Endothelial cell of hepatic sinusoid (primary cell): Measurements from ENCODE around the gene HOMER1.
"Not testable (repeated sequence)": the region's sequence is repeated elsewhere in the genome, so short reads cannot be mapped to it uniquely, and the experiment has no call there.

Source experiments
- in situ Hi-C: cut with HindIII; loops from 2 replicates; pipeline ENCODE4 v1.10.0; 2017; ENCODE audit warnings: low sequenced_read_pairs

Gene HOMER1

GRCh38 chr5:79518718-79519117, 4.8 kb upstream of the HOMER1 start:
- in situ Hi-C loops: no loop called here

GRCh38 chr5:79517601-79518000, 3.7 kb upstream of the HOMER1 start:
- in situ Hi-C loops: no loop called here

GRCh38 chr5:79516986-79517385, 3.1 kb upstream of the HOMER1 start:
- in situ Hi-C loops: no loop called here

- in situ Hi-C loops: not testable (repeated sequence)
These were observed 2.4 kb upstream of the HOMER1 start for GRCh38 chr5:79516331-79516730.

- in situ Hi-C loops: no loop called here
These were observed 614 bp upstream of the HOMER1 start for GRCh38 chr5:79514391-79515105.

- in situ Hi-C loops: no loop called here
These were observed 628 bp downstream of the HOMER1 start for GRCh38 chr5:79513308-79513703.

GRCh38 chr5:79512471-79513307, 1.2 kb downstream of the HOMER1 start:
- in situ Hi-C loops: no loop called here

GRCh38 chr5:79512049-79512448, 1.9 kb downstream of the HOMER1 start:
- in situ Hi-C loops: no loop called here

- in situ Hi-C loops: no loop called here
These were observed 3.3 kb downstream of the HOMER1 start for GRCh38 chr5:79510638-79511037.

- in situ Hi-C loops: no loop called here
These were observed 4.6 kb downstream of the HOMER1 start for GRCh38 chr5:79509244-79509885.

GRCh38 chr5:79508794-79509193, 5.1 kb downstream of the HOMER1 start:
- in situ Hi-C loops: no loop called here

- in situ Hi-C loops: no loop called here
These were observed 5.6 kb downstream of the HOMER1 start for GRCh38 chr5:79508354-79508753.

GRCh38 chr5:79507251-79508205, 6.4 kb downstream of the HOMER1 start:
- in situ Hi-C loops: no loop called here

- in situ Hi-C loops: no loop called here
These were observed 8.8 kb downstream of the HOMER1 start for GRCh38 chr5:79505138-79505537.

GRCh38 chr5:79503794-79504495, 10.0 kb downstream of the HOMER1 start:
- in situ Hi-C loops: no loop called here

GRCh38 chr5:79499640-79500273, 14.2 kb downstream of the HOMER1 start:
- in situ Hi-C loops: no loop called here

GRCh38 chr5:79495311-79495710, 18.6 kb downstream of the HOMER1 start:
- in situ Hi-C loops: no loop called here

GRCh38 chr5:79493596-79494345, 20.2 kb downstream of the HOMER1 start:
- in situ Hi-C loops: no loop called here
